GM19238 (cell line): ENCODE results near the gene NIPA2.

ENCODE experiments used
- DNase-seq: peaks from one replicate; pipeline ENCODE4 v3.0.0; 2011; ENCODE audit warnings: low spot score; ENCODE audit not compliant: insufficient read length

Gene NIPA2

DNA sequence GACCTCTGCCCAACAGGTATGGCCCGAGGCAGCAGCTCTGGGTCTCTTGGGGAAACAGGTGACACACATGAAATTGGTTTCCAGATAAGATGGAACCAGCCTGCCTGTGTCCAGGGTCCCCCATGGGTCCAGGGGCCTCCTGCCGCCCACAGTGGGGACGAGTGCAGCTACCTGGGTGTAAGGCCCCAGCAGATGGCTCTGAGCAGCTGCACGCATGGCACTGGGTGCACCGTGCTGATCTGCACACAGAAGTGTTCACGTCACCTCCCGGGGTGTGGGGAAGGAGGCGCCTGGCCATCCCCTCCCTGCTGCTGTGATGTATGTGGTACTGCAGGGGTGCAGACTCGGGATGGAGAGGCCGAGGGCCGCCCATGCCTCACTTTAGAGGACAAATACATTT lies 63.6 kb downstream of the NIPA2 start:
- no peak for DNase-seq

DNA sequence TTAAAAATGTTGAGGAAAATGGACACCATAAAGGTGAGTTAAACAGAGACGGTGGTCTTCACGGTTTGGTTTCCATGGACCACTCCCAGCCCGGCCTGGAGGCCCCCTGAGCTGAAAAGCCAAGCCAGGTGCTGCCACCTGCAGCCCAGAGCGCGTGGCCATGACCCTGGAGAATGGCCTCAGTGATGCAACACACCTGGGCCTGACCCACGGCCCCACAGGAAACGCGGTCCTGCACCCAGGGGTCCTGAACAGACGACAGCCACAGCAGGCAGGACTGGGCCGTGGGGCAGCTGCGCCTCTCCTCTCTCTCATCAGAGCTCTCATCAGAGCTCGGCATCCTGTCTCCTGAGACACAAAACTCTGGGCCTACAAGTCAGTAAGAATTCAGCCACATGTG lies 64.1 kb downstream of the NIPA2 start:
- no peak for DNase-seq

DNA sequence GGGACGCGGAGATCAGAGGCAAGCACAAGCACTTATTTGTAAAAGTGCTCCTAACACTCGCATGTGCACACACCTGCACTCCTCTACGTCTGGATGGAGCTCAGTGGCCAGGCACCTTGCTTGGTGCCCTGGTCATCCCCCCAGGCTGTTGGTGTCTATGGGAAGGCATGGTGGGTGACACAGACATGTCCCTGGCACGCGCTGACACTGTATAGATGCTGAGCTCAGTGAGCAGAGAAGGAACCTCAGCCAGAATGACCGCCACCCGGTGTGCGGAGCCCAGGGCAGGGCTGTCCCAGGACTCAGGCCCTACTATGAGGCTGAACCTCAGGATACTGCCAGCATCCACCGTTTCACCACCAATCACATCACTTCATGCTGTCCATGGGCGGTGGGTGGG lies 64.5 kb downstream of the NIPA2 start:
- DNase-seq: no peak

DNA sequence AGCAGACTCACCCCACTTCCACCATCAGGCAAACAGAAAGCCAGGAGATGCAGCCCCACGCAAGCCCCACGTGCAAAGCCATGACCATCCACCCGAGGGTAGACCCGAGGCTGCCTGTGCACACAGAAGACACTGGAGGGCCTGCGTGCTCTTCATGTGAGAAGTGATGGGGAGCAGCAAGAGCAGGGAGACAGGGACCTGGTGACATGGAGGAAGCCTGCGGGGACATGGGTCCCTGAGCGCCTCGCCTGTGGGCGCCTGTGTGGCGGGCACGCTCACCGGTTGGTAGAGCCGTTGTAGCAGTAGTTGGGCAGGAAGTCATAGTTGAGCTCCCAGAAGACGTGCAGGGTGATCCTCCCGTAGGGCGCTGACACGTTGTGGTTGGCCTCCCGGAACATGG lies 65.0 kb downstream of the NIPA2 start:
- DNase-seq: no peak

DNA sequence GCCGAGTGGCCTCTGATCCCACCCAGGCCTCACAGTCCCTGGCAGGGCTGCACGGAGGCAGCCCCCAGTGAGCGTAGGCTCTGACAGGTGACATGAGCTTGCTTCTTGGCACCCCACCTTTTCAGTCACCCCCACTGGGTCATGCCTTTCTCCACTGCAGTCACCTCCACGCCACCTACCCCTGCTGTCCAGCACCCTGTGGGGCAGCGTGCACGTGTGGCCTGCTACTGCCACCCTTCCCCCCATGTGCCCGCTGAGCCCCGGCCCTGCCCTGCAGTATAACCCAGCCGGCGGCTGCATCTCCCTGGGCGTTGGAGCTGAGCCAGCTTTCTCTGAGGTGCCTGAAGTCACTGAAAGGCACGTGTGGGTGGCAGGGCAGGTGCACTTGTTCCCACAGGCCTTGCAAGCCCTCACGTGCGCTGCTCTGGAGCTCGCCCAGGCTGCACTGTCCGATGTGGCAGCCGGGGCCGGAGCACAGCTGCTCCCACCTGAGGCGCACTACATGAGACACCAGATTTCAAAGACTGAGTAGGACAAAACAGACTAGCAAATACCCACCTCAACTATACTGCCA lies 65.6 kb downstream of the NIPA2 start:
- DNase-seq: no peak

DNA sequence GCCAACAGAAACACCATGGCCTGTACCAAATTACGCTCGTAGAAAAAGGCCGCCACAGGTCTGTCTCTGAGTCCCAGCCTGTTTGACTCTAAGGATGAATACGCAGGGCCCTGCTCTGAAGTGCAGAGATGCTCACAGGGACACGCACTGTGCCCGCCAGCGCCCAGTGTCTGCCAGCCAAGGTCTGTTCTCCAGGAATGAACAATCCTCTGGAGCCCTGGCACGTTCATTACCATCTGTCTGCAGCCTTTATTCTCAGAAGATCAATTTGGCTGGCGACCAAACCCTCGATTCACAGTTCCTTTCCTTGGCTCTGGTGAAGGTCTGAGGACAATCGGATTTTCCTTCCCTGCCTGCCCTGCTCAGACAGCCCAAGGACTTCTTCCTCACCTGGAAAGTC lies 66.3 kb downstream of the NIPA2 start:
- DNase-seq: no peak

DNA sequence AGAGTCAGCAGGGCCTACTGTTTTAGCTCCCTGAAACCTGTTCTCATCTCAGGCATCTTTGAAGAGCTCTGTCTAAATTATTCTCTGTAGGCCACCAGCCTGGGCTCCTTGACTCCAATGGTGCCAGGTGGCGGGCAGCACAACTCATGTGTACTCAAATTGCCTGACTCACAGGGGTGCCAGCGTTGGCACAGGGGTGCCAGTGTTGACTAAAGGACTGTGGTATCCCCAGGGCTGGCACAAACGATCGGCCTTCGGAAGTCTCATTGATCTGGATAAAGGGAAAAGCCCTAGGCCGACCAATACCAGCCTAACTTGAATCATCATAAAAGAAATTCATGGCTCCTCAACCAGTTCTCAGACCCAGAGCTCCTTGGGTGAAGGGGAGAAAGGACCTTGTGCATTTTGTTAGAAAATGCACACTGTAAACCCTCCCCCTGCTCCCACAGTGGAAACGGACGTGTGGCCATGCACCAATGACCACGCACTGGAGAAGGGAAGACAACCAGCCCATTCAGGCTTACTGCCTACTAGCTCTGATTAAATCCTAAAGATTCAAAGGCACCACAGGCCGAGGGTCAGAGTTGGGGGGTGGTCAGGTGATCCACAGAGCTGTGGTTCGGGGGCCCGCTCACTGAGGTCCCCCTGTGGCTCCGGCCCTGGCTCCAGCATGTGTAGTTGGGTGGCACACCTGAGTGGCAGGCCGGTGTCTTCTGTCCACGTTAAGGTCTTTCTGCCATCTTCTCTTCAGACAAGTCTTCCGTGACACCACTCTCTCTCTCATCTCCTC lies 68.9 kb downstream of the NIPA2 start:
- DNase-seq: no peak

DNA sequence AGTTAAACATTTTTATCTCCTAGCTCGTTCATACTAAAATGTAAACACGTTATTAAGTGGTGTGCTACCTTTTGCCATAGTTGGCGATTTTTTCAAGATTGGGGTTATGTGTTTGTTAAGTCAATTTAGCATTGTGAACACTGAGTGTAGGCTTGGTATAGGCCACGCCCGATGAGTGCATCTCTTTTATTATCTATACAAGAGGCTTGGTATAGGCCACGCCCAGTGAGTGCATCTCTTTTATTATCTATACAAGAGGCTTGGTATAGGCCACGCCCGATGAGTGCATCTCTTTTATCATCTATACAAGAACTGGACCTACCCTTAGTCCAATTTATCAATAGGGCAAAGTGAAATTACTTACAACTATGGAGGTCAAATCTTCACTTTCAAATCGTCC lies 70.4 kb downstream of the NIPA2 start:
- no peak for DNase-seq

DNA sequence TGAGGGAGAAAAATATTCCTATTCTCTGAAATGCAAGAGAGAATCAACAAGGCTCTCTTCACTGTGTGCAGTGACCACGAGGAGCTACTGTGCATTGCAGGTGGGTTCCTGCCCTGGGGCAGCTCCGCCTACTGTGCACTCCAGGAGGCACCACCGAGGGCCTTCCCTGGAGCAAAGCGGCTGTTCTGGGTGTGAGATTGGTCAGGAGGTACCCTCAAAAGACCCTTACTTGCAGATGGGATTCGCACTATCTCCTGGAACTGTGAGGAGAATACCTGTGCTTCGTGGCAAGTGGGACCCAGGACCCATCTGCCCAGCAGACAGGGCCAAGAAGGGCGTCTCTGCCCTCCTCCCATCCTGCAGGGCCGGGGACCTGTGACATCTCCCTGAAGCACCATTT lies 72.8 kb downstream of the NIPA2 start:
- no peak for DNase-seq

DNA sequence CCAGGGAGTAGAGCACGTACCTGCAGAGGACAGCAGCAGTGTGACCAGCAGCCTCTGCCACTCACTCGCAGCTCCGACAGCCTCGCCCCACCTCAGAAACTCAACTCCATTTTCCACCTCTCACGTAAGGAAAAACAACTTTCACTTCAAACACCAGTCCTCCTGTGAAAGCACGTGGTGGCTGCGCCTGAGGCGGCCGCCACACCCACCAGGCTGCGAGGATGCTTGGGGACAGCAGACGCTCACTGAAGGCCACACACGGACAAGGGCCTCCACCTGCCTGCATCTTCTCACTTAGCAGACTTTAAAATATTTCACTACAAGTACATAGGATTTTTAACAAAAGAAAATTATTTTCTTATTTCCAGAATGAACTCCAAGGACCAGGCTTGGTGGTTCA lies 73.8 kb downstream of the NIPA2 start:
- DNase-seq: no peak

DNA sequence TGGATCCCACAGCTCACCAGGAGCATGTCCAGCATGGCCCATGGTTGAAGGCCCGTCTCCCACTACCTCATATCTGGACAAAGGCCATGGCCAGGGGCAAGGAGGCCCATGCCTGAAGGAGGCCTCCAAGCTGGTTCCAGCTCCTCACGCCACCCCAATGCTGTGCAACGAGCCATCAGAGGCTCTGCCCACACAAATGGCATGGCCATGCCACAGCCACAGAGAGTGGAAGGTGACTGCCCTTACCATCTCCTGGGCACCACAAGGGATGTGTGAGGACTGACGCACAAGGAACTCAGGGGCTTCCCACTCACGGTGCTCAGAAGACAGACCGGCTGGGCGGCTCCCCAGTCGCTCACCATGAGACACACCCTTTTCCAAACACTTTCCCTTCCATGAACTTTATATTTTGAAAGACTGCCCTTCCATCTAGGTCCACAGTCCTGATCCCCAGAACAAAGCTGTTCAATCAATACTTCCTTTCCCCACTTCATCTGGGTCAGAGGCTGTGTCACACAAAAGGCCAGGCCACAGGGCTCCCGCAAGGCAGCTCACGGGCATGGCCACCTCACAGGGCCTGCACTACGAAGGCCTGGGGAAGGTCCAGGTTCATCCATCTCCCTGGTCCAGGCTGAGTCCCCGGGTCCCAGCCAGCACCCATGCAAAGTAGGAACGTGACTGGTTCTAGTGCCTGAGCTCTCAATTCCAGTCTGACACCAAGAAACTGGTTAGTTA lies 75.3 kb downstream of the NIPA2 start:
- DNase-seq: no peak

DNA sequence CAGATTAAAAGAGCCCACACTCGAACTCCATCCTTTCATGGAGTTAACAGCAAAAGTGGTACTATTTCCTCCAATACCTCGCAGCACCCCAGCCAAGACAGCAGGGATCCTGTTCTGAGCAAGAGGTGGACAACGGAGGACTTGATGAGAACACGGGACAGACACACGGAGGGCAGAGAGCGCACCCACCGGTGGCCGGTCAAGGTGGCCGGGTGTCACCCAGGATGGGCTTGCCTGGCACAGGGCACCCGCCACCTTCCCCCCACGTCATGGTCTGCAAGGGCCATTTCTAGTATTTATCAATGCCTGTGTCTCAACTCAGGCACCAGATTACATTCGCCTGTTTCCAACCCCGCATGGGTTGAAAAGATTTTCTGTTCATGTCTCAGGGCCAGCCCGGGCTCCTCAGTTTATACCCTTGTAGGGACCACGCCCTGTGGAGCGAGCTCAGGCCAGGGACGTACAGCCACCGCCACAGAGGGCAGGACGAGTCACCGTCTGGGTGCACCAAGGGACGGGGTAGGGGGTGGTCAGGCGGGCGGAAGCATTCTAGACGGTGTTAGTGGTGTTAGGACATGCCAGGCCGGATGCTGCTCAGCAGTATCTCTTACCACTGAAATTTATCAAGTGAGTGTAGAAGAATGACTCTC lies 77.5 kb downstream of the NIPA2 start:
- no peak for DNase-seq

DNA sequence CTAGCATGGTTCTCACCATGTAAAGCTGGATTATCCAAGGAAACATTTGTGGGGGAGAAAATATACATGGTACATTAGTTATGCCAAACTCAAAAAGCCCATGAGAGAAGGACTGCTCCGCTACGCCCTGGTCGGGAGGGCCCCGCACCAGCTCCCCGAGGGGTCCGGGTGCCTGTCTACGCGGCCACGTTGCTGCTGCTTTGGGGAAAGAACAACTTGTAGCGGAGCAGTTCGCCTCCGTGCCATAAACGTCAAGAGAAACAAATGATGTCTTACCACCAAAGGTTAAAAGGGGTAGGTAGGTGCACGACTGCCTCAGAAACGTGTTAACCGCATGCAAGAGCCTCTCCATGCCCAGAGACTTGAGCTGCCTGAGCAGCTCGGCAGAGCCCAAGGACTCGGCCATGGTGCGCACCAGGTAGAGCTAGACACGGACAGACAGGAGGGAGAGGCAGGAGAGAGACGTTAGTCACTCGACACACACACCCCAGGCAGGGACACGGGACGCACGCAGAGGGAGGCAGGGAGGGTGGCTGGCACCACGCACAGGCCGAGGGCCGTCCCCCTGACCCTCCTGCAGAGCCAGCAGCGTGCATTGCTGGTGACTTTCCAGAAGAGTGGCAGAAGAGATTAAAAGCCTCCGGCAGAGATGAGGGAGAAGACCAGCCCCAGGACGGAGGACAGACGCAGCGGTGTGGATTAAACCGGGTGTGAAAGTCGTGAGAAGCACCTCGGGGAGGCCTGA lies 78.3 kb downstream of the NIPA2 start:
- no peak for DNase-seq

DNA sequence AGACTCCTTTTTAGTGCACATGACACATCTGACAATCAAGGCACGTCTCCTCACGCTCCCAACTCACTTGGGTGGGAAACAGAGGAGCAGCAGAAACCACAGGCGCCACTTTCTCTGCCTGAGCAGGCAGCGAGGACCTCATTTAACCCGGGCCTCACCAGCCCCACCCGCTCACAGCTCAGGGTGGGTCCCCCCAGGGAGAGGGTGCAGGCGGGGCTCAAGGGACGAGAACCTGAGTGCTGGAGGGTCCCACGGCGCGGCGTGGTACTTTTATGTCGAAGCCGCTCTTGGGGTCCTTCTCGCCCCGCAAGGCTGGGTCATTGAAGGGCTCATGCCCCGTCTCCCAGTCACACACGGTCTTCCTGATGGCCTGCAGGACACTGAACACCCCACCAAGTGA lies 79.1 kb downstream of the NIPA2 start:
- no peak for DNase-seq
